Tibial nerve (tissue), 4 donors: ENCODE measurements around the gene TRIM25.

Source experiments
- EP300 ChIP-seq, 2 donors: sonication (generic); formaldehyde crosslinking; IDR thresholded peaks; one replicate each; pipeline ENCODE4 v1.6.1; 2017; ENCODE audit warnings: antibody characterized with exemption in 2 of 2, mild to moderate bottlenecking in 1 of 2
- POLR2A ChIP-seq, 2 donors: fragments of 450-650 bp; IDR thresholded peaks; one replicate each; pipeline ENCODE4 v1.6.1; 2017; ENCODE audit warnings: antibody characterized with exemption in 2 of 2, mild to moderate bottlenecking in 2 of 2, moderate library complexity in 2 of 2
- TF ChIP-seq, protein P1 (sequence below), 5 experiments: fragments of 200-600 bp in 3 of 5; fragments of 450-650 bp in 2 of 5; sonication (generic) in 3 of 5; IDR thresholded peaks; one replicate each; pipeline ENCODE4 v1.5.1; 2016 to 2019; ENCODE audit warnings: antibody characterized with exemption in 5 of 5, mild to moderate bottlenecking in 3 of 5, moderate library complexity in 2 of 5

DNA sequence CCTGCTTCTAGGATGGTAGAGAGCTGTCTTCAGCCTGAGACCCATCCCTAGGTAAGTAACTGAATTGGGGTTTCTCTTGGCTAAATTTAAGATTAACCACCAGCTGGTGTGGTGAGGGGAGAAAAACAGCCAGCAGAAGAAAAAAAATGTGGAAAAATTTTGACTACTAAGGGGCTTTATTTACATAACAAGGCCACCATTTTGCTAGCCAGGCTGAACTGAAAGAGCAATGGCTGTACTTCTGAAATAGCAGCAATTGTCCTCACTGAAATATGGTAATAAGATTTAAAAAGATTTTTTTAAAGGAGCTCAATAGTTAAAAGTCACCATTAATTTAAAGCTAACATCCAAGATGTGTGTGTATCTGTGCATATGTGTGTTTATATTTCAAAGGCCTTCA, 12.4 kb upstream of the TRIM25 start:
- TF ChIP-seq, protein P1, sequence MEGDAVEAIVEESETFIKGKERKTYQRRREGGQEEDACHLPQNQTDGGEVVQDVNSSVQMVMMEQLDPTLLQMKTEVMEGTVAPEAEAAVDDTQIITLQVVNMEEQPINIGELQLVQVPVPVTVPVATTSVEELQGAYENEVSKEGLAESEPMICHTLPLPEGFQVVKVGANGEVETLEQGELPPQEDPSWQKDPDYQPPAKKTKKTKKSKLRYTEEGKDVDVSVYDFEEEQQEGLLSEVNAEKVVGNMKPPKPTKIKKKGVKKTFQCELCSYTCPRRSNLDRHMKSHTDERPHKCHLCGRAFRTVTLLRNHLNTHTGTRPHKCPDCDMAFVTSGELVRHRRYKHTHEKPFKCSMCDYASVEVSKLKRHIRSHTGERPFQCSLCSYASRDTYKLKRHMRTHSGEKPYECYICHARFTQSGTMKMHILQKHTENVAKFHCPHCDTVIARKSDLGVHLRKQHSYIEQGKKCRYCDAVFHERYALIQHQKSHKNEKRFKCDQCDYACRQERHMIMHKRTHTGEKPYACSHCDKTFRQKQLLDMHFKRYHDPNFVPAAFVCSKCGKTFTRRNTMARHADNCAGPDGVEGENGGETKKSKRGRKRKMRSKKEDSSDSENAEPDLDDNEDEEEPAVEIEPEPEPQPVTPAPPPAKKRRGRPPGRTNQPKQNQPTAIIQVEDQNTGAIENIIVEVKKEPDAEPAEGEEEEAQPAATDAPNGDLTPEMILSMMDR (IDR thresholded peaks at IDR 0.05), result no peak
- no peak for TF ChIP-seq POLR2A (IDR thresholded peaks at IDR 0.05)
- no peak for TF ChIP-seq EP300 (IDR thresholded peaks at IDR 0.05)
